ENCODE measurements around the gene CDK5R2. TPM values are rescaled to one million over a fixed set of nuclear protein-coding genes. Genes with fewer than 3 reads are reported as not detected.

CDK5R2 gene
- total RNA-seq, 1 donor from 2014 or later, result not detected

- no peak for DNase-seq (ENCODE audit: low spot score)
Measured at GRCh38 chr2:218986148-218986761, 26.8 kb downstream of the CDK5R2 start.

GRCh38 chr2:218988164-218988563, 28.7 kb downstream of the CDK5R2 start:
- DNase-seq (ENCODE audit: low spot score), result no peak

- no peak for DNase-seq (ENCODE audit: low spot score)
Measured at GRCh38 chr2:218988650-218989049, 29.2 kb downstream of the CDK5R2 start.

GRCh38 chr2:218990052-218990451, 30.6 kb downstream of the CDK5R2 start:
- DNase-seq (ENCODE audit: low spot score), result no peak

- DNase-seq (ENCODE audit: low spot score), result no peak
Measured at GRCh38 chr2:218990612-218991011, 31.1 kb downstream of the CDK5R2 start.

- no peak for DNase-seq (ENCODE audit: low spot score)
Measured at GRCh38 chr2:218991674-218992168, 32.3 kb downstream of the CDK5R2 start.

- no peak for DNase-seq (ENCODE audit: low spot score)
Measured at GRCh38 chr2:218992196-218992595, 32.7 kb downstream of the CDK5R2 start.

- no peak for DNase-seq (ENCODE audit: low spot score)
Measured at GRCh38 chr2:218992703-218993344, 33.4 kb downstream of the CDK5R2 start.

- DNase-seq (ENCODE audit: low spot score), result no peak
Measured at GRCh38 chr2:218993345-218994315, 34.2 kb downstream of the CDK5R2 start, which contains the start of gene CRYBA2. Gene CRYBA2, minus strand, starts transcription at chr2:218993422. Its CDS starts 246 bp downstream, at chr2:218993176.

GRCh38 chr2:218995561-218995960, 36.1 kb downstream of the CDK5R2 start:
- DNase-seq (ENCODE audit: low spot score), result no peak

GRCh38 chr2:218995972-218996711, 36.7 kb downstream of the CDK5R2 start:
- DNase-seq (ENCODE audit: low spot score), result peak; percentile 96

- no peak for DNase-seq (ENCODE audit: low spot score)
Measured at GRCh38 chr2:218996937-218997336, 37.5 kb downstream of the CDK5R2 start.

GRCh38 chr2:218997731-218998130, 38.3 kb downstream of the CDK5R2 start:
- no peak for DNase-seq (ENCODE audit: low spot score)

- no peak for DNase-seq (ENCODE audit: low spot score)
Measured at GRCh38 chr2:218998414-218999002, 39.0 kb downstream of the CDK5R2 start.

- no peak for DNase-seq (ENCODE audit: low spot score)
Measured at GRCh38 chr2:218999021-218999880, 39.8 kb downstream of the CDK5R2 start.

- no peak for DNase-seq (ENCODE audit: low spot score)
Measured at GRCh38 chr2:218999881-219000568, 40.6 kb downstream of the CDK5R2 start.

- DNase-seq (ENCODE audit: low spot score), result no peak
Measured at GRCh38 chr2:219000569-219000960, 41.1 kb downstream of the CDK5R2 start.

GRCh38 chr2:219001100-219001576, 41.7 kb downstream of the CDK5R2 start:
- no peak for DNase-seq (ENCODE audit: low spot score)
